GM23248 (cell line): ENCODE data around the gene NTNG2.

Experiments
- EZH2 ChIP-seq: fragments of 200-600 bp; sonication (generic); IDR thresholded peaks from 2 replicates; pipeline ENCODE4 v1.6.1; 2018; ENCODE audit warnings: antibody characterized with exemption, mild to moderate bottlenecking; ENCODE audit not compliant: insufficient read depth, poor library complexity, severe bottlenecking
- EZH2phosphoT487 ChIP-seq: fragments of 200-600 bp; sonication (generic); IDR thresholded peaks from 2 replicates; pipeline ENCODE4 v1.6.1; 2018; ENCODE audit warnings: antibody characterized with exemption, moderate library complexity, mild to moderate bottlenecking, low read depth; ENCODE audit not compliant: insufficient read depth

GRCh38 chr9:132167192-132167591 is 5.3 kb downstream of the NTNG2 start:
- TF ChIP-seq EZH2 = no peak
- no peak for TF ChIP-seq EZH2phosphoT487
